SU-DHL-6 (cell line): ENCODE measurements around the gene CAPN9.

Experiments used
- EZH2phosphoT487 ChIP-seq: fragments of 200-600 bp; sonication (generic), shearing (Covaris generic); conservative IDR thresholded peaks from 2 replicates; pipeline ENCODE4 v1.6.1; 2018; ENCODE audit warnings: mild to moderate bottlenecking, antibody characterized with exemption, low read length, moderate library complexity, mixed read lengths
- TF ChIP-seq, protein P1 (sequence below): fragments of 200-600 bp; sonication (generic); IDR thresholded peaks from one replicate; pipeline ENCODE4 v1.5.1; 2017; ENCODE audit warnings: antibody characterized with exemption, mild to moderate bottlenecking, low read length, moderate library complexity; ENCODE audit not compliant: insufficient read depth, poor library complexity, severe bottlenecking

DNA sequence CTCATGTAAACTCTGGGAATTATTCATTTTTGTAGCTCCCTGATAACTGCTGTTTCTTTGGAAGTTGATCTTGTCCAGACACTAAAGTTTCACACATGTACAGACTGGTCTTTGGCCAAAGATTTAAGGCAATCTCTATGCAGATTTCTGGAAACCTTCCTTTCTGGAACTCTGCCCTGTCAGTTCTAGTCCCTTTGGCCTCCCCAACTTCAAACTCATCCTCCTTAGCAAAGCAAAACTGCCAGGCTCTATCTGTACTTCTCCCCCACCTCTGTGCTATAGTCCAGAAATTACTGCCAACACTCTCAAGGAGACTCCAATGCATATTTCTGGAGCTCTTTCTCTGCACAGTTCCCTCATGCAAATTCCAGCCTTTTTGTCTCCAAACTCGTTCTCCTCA is 84.6 kb downstream of the CAPN9 start:
- TF ChIP-seq, protein P1, sequence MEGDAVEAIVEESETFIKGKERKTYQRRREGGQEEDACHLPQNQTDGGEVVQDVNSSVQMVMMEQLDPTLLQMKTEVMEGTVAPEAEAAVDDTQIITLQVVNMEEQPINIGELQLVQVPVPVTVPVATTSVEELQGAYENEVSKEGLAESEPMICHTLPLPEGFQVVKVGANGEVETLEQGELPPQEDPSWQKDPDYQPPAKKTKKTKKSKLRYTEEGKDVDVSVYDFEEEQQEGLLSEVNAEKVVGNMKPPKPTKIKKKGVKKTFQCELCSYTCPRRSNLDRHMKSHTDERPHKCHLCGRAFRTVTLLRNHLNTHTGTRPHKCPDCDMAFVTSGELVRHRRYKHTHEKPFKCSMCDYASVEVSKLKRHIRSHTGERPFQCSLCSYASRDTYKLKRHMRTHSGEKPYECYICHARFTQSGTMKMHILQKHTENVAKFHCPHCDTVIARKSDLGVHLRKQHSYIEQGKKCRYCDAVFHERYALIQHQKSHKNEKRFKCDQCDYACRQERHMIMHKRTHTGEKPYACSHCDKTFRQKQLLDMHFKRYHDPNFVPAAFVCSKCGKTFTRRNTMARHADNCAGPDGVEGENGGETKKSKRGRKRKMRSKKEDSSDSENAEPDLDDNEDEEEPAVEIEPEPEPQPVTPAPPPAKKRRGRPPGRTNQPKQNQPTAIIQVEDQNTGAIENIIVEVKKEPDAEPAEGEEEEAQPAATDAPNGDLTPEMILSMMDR: no peak
- TF ChIP-seq EZH2phosphoT487: no peak
